PC-9 (cell line): ENCODE results near the gene OTP. TPM values are rescaled to one million over a fixed set of nuclear protein-coding genes. Genes with fewer than 3 reads are reported as not detected.
A peak's percentile ranks its signal among the peaks of the same experiment; 100 is the strongest.

Experiments
- BruUV-seq: library from RNA; stranded (reverse); fragments of 400-500 nt; replicated peaks from 2 replicates; lab custom pipeline; 2021; lab: Mats Ljungman, UMichigan
- CTCF ChIA-PET: fragments of 300-600 bp; sonication (Branson Sonifier 250); formaldehyde crosslinking; loops from one replicate; lab custom pipeline; 2022; ENCODE audit warnings: antibody characterized with exemption; lab: Charles Lee
- POLR2A ChIA-PET: fragments of 300-600 bp; sonication (Branson Sonifier 250); formaldehyde crosslinking; loops from one replicate; lab custom pipeline; 2022; ENCODE audit warnings: antibody characterized with exemption; ENCODE audit not compliant: unreplicated experiment; lab: Charles Lee
- DNase-seq, 2 experiments: peaks; one replicate each; pipeline versions ENCODE4 v3.0.0 to v3.0.0-alpha.2; 2015 to 2022; ENCODE audit warnings: mixed read lengths in 1 of 2
- H2AFZ ChIP-seq: fragments of 200-600 bp; sonication (generic); 2 replicates; pipeline ENCODE4 v1.8.1; 2017; ENCODE audit warnings: antibody characterized with exemption
- H3F3A ChIP-seq: fragments of 200-600 bp; sonication (generic); 2 replicates; pipeline ENCODE4 v1.8.1; 2017; ENCODE audit warnings: antibody characterized with exemption, mild to moderate bottlenecking, low read depth; ENCODE audit not compliant: insufficient read depth
- H3K27ac ChIP-seq: fragments of 200-600 bp; sonication (generic); 2 replicates; pipeline ENCODE4 v1.6.1; 2016; ENCODE audit warnings: mixed run types
- H3K27me3 ChIP-seq: fragments of 200-600 bp; sonication (generic); 2 replicates; pipeline ENCODE4 v1.6.1; 2016; ENCODE audit warnings: low read depth, mixed run types; ENCODE audit not compliant: insufficient read depth
- H3K36me3 ChIP-seq: fragments of 200-600 bp; sonication (generic); 2 replicates; pipeline ENCODE4 v1.6.1; 2016; ENCODE audit warnings: low read depth, mixed run types
- H3K4me1 ChIP-seq: fragments of 200-600 bp; sonication (generic); replicated peaks from 2 replicates; pipeline ENCODE4 v1.6.1; 2016; ENCODE audit warnings: mixed run types; ENCODE audit not compliant: insufficient read depth
- H3K4me2 ChIP-seq: fragments of 200-600 bp; sonication (generic); 2 replicates; pipeline ENCODE4 v1.6.1; 2017; ENCODE audit warnings: mixed run types
- H3K4me3 ChIP-seq: fragments of 200-600 bp; sonication (generic); 2 replicates; pipeline ENCODE4 v1.6.1; 2016; ENCODE audit warnings: mixed run types
- H3K79me2 ChIP-seq: fragments of 200-600 bp; sonication (generic); 2 replicates; pipeline ENCODE4 v1.6.1; 2017; ENCODE audit warnings: low read depth, mixed run types
- H3K9me2 ChIP-seq: fragments of 200-600 bp; sonication (generic); 2 replicates; pipeline ENCODE4 v1.8.1; 2017; ENCODE audit warnings: mild to moderate bottlenecking; ENCODE audit not compliant: insufficient read depth
- H3K9me3 ChIP-seq: fragments of 200-600 bp; sonication (generic); 2 replicates; pipeline ENCODE4 v1.8.1; 2016; ENCODE audit warnings: low read depth; ENCODE audit not compliant: insufficient read depth
- H4K20me1 ChIP-seq: fragments of 200-600 bp; sonication (generic); 2 replicates; pipeline ENCODE4 v1.8.1; 2017; ENCODE audit not compliant: insufficient read depth
- EZH2 ChIP-seq: fragments of 200-600 bp; sonication (generic); IDR thresholded peaks from 2 replicates; pipeline ENCODE4 v1.8.0; 2017; ENCODE audit warnings: antibody characterized with exemption, low read depth
- intact Hi-C: fragments of 100-400 bp; cut with micrococcal nuclease; formaldehyde crosslinking; loops from one replicate; pipeline ENCODE4 v1.10.0; 2022; ENCODE audit not compliant: unreplicated experiment
- total RNA-seq: library from RNA; stranded (reverse); gene quantifications from 2 replicates; pipeline ENCODE4 v1.2.3, GENCODE V29; 2021
- TF ChIP-seq, protein P1 (sequence below): fragments of 200-600 bp; sonication (generic); conservative IDR thresholded peaks from 2 replicates; pipeline ENCODE4 v1.6.1; 2017; ENCODE audit warnings: mixed run types, antibody characterized with exemption, mild to moderate bottlenecking, moderate library complexity

OTP gene
- total RNA-seq, 1 experiment from 2014 or later = not detected

DNA sequence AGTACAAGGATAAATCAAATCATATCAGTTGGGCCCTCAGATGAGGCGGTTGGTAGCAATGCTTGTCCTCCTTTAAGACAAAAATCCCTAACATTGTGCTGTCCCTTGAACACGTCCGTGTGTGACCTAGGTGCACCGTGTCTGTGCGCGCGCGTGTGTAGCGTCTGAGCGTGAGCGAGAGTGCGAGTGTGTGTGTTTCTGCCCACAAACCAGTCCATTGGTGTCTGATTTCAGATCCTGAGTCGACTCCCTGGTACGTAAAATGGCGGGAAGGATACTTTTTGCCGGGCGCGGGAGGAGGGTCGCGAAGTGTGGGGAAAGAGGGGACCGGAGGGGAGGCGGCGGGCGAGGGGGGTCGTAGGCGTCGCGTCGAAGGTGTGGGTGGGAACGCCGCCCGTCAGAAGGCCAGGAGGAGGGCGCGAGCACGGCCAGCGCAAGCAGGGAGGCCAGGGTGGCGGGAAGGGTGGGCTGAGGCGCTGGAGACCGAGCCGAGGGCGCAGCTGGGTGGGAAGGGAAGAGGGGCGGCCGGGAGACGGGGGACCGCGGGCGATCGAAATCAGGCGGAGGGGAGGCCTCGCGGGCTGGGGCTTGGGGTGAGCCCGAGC lies 8.9 kb downstream of the OTP start:
- Histone ChIP-seq H3K79me2 (no peaks in the 10 kb centered on the region), H3K4me1 (no peaks in the 10 kb centered on the region), H3K36me3 (no peaks in the 10 kb centered on the region), H2AFZ (no peak overlapping the region), H3K27ac (no peak overlapping the region), H3K4me2 (peak overlapping the region; percentile 79; the same call in 1 of the 2 replicates), H3K9me2 (no peaks in the 10 kb centered on the region), H4K20me1 (no peaks in the 10 kb centered on the region), H3F3A (no peaks in the 10 kb centered on the region), H3K4me3 (peak overlapping the region; percentile 54; the same call in 1 of the 2 replicates), H3K9me3 (no peaks in the 10 kb centered on the region), H3K27me3 (peaks cover 40% of the 10 kb centered on the region)
- ChIA-PET CTCF (no interaction called here), POLR2A (no interaction called here)
- peak in 1 of 2 experiments; percentile 14 for DNase-seq
- intact Hi-C loops = no loop called here
- TF ChIP-seq, protein P1, sequence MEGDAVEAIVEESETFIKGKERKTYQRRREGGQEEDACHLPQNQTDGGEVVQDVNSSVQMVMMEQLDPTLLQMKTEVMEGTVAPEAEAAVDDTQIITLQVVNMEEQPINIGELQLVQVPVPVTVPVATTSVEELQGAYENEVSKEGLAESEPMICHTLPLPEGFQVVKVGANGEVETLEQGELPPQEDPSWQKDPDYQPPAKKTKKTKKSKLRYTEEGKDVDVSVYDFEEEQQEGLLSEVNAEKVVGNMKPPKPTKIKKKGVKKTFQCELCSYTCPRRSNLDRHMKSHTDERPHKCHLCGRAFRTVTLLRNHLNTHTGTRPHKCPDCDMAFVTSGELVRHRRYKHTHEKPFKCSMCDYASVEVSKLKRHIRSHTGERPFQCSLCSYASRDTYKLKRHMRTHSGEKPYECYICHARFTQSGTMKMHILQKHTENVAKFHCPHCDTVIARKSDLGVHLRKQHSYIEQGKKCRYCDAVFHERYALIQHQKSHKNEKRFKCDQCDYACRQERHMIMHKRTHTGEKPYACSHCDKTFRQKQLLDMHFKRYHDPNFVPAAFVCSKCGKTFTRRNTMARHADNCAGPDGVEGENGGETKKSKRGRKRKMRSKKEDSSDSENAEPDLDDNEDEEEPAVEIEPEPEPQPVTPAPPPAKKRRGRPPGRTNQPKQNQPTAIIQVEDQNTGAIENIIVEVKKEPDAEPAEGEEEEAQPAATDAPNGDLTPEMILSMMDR = no peak
- TF ChIP-seq EZH2 = no peak
- no TSS peak for BruUV-seq

- CTCF ChIA-PET = interaction anchor here (0.6 kb wide), 2 partner anchors 652 to 1243 kb away, joined by 4 to 11 read pairs; no protein-coding TSS in a partner anchor
- H3K27me3 ChIP-seq = peaks cover 40% of the 10 kb centered on the region
- no peaks in the 10 kb centered on the region for H3K9me3 ChIP-seq
- no peak for TF ChIP-seq EZH2
- no peak overlapping the region for H3K4me2 ChIP-seq
- H3F3A ChIP-seq = no peaks in the 10 kb centered on the region
- H2AFZ ChIP-seq = no peak overlapping the region
- no peak for DNase-seq
- intact Hi-C loops = no loop called here
- no peaks in the 10 kb centered on the region for H3K4me1 ChIP-seq
- BruUV-seq = no TSS peak
- no peak overlapping the region for H3K4me3 ChIP-seq
- no peak overlapping the region for H3K27ac ChIP-seq
- POLR2A ChIA-PET = no interaction called here
- H4K20me1 ChIP-seq = no peaks in the 10 kb centered on the region
- H3K36me3 ChIP-seq = no peaks in the 10 kb centered on the region
- H3K79me2 ChIP-seq = no peaks in the 10 kb centered on the region
- H3K9me2 ChIP-seq = no peaks in the 10 kb centered on the region
These were observed 9.5 kb downstream of the OTP start for GRCh38 chr5:77628840-77629508.

DNA sequence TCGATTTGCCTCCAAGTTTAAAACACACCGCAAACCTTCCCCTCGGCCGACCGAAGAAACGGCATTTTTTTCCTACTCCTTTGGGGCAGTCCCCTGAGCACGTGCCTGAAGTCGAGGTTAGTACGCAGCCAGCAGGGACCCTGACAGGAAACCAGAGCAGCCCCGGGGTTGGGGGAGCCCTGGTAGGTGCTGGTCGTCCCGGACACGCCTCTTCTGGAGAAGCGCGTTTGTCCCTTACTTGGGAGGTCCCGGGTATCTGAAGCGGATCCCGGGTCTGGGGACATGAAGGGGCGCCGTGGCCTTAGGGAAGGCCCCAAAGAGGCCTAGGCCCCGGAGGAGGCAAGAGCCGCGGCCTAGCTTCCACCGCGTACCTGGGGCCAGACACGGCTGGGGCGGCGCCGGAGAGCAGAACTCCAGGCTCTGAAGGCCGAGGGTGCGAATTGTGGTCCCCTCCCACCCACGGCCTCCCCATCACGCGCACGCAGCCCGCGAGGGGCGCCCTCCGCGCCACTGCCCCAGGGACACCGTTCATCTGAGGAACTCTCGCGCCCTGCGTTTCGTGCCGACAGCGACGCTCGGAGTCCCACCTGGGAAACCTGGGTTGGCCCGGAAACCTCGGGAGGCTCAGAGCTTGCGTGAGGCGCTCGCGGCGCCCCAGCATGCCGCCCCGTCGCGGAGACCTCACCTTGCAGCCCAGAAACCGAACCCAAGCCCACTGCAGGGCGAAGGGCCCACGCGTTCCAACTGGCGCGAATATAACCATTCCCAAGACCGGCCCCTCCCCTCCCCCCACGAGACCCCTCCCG lies 10.4 kb downstream of the OTP start:
- Histone ChIP-seq H3F3A (no peaks in the 10 kb centered on the region), H3K4me2 (no peak overlapping the region), H4K20me1 (no peaks in the 10 kb centered on the region), H3K4me3 (no peak overlapping the region), H3K79me2 (no peaks in the 10 kb centered on the region), H3K9me3 (no peaks in the 10 kb centered on the region), H3K27ac (no peak overlapping the region), H3K4me1 (no peaks in the 10 kb centered on the region), H2AFZ (no peak overlapping the region), H3K36me3 (no peaks in the 10 kb centered on the region), H3K27me3 (peaks cover 32% of the 10 kb centered on the region), H3K9me2 (no peaks in the 10 kb centered on the region)
- intact Hi-C loops = no loop called here
- POLR2A ChIA-PET = no interaction called here
- no peak for DNase-seq
- CTCF ChIA-PET = interaction anchor here (0.6 kb wide), 1 partner anchor 653 kb away, joined by 4 read pairs; no protein-coding TSS in a partner anchor
- no peak for TF ChIP-seq EZH2
- TF ChIP-seq, protein P1 = no peak
- no TSS peak for BruUV-seq
